SU-DHL-6 (cell line): Measurements from ENCODE around the gene LIG3.
"Not testable (repeated sequence)": the region's sequence is repeated elsewhere in the genome, so short reads cannot be mapped to it uniquely, and the experiment has no call there.

Experiments used
- H2AFZ ChIP-seq: fragments of 200-600 bp; sonication (generic); 2 replicates; pipeline ENCODE4 v1.6.1; 2014; ENCODE audit warnings: low read depth, mild to moderate bottlenecking, moderate library complexity, mixed read lengths, antibody characterized with exemption, low read length; ENCODE audit not compliant: severe bottlenecking
- H3F3A ChIP-seq: fragments of 200-600 bp; shearing (Covaris generic); 2 replicates; pipeline ENCODE4 v1.6.0; 2016; ENCODE audit warnings: antibody characterized with exemption, mild to moderate bottlenecking; ENCODE audit not compliant: insufficient read depth
- H3K27ac ChIP-seq: fragments of 200-600 bp; sonication (generic); 2 replicates; pipeline ENCODE4 v1.5.1; 2016; ENCODE audit warnings: low read depth, mild to moderate bottlenecking, low read length, moderate library complexity, mixed read lengths
- H3K27me3 ChIP-seq: fragments of 200-600 bp; sonication (generic), shearing (Covaris generic); 2 replicates; pipeline ENCODE4 v1.6.0; 2014; ENCODE audit warnings: mild to moderate bottlenecking, low read length
- H3K36me3 ChIP-seq: fragments of 200-600 bp; sonication (generic); 2 replicates; pipeline ENCODE4 v1.6.1; 2014; ENCODE audit warnings: mild to moderate bottlenecking, low read length, mixed read lengths
- H3K4me2 ChIP-seq: fragments of 300-600, 200-600 bp; shearing (Covaris generic), sonication (generic); 2 replicates; pipeline ENCODE4 v1.6.0; 2014; ENCODE audit warnings: low read length, low read depth, mild to moderate bottlenecking; ENCODE audit not compliant: poor library complexity, severe bottlenecking
- H3K4me3 ChIP-seq: fragments of 200-600 bp; sonication (generic); 2 replicates; pipeline ENCODE4 v1.5.1; 2014; ENCODE audit warnings: antibody characterized with exemption, low read length, mild to moderate bottlenecking, mixed read lengths; ENCODE audit not compliant: insufficient read depth, poor library complexity, severe bottlenecking
- H3K79me2 ChIP-seq: fragments of 200-600 bp; sonication (generic); 2 replicates; pipeline ENCODE4 v1.6.1; 2014; ENCODE audit warnings: mild to moderate bottlenecking, low read length, moderate library complexity; ENCODE audit not compliant: insufficient read depth
- H3K9ac ChIP-seq: fragments of 200-600 bp; sonication (generic); 2 replicates; pipeline ENCODE4 v1.7.0; 2014; ENCODE audit warnings: mild to moderate bottlenecking, low read length
- H3K9me2 ChIP-seq: fragments of 200-600 bp; sonication (generic); replicated peaks from 2 replicates; pipeline ENCODE4 v1.6.1; 2014; ENCODE audit warnings: low read length; ENCODE audit not compliant: insufficient read depth
- H3K9me3 ChIP-seq: fragments of 200-600 bp; sonication (generic); 2 replicates; pipeline ENCODE4 v1.6.1; 2014; ENCODE audit warnings: low read length, mixed read lengths; ENCODE audit not compliant: insufficient read depth
- H4K20me1 ChIP-seq: fragments of 200-600 bp; sonication (generic); 2 replicates; pipeline ENCODE4 v1.6.1; 2014; ENCODE audit warnings: low read depth, mild to moderate bottlenecking, antibody characterized with exemption, low read length, moderate library complexity, mixed read lengths
- CTCF ChIP-seq: fragments of 200-600 bp; sonication (generic); IDR thresholded peaks from one replicate; pipeline ENCODE4 v1.5.1; 2017; ENCODE audit warnings: antibody characterized with exemption, mild to moderate bottlenecking, low read length, moderate library complexity; ENCODE audit not compliant: insufficient read depth, poor library complexity, severe bottlenecking
- EZH2phosphoT487 ChIP-seq: fragments of 200-600 bp; sonication (generic), shearing (Covaris generic); conservative IDR thresholded peaks from 2 replicates; pipeline ENCODE4 v1.6.1; 2018; ENCODE audit warnings: mild to moderate bottlenecking, antibody characterized with exemption, low read length, moderate library complexity, mixed read lengths

The LIG3 gene

GRCh38 chr17:35038453-35038852 lies 58.1 kb downstream of the LIG3 start:
- H2AFZ ChIP-seq: no peak overlapping the region
- no peaks in the 10 kb centered on the region for H3K79me2 ChIP-seq
- H3K27me3 ChIP-seq: no peaks in the 10 kb centered on the region
- no peaks in the 10 kb centered on the region for H3F3A ChIP-seq
- no peaks in the 10 kb centered on the region for H4K20me1 ChIP-seq
- H3K9me2 ChIP-seq: no peaks in the 10 kb centered on the region
- no peak overlapping the region for H3K27ac ChIP-seq
- no peaks in the 10 kb centered on the region for H3K36me3 ChIP-seq
- H3K9me3 ChIP-seq: no peaks in the 10 kb centered on the region
- no peak for TF ChIP-seq EZH2phosphoT487
- TF ChIP-seq CTCF: no peak
- no peak overlapping the region for H3K4me3 ChIP-seq
- H3K4me2 ChIP-seq: no peak overlapping the region
- no peak overlapping the region for H3K9ac ChIP-seq

- no peaks in the 10 kb centered on the region for H3K27me3 ChIP-seq
- no peaks in the 10 kb centered on the region for H3K79me2 ChIP-seq
- H3K36me3 ChIP-seq: no peaks in the 10 kb centered on the region
- H3F3A ChIP-seq: no peaks in the 10 kb centered on the region
- H3K4me3 ChIP-seq: no peak overlapping the region
- H3K27ac ChIP-seq: no peak overlapping the region
- no peak overlapping the region for H2AFZ ChIP-seq
- no peaks in the 10 kb centered on the region for H3K9me3 ChIP-seq
- H3K9ac ChIP-seq: no peak overlapping the region
- H4K20me1 ChIP-seq: no peaks in the 10 kb centered on the region
- no peak overlapping the region for H3K4me2 ChIP-seq
- H3K9me2 ChIP-seq: no peaks in the 10 kb centered on the region
- TF ChIP-seq EZH2phosphoT487 (no peak), CTCF (no peak)
These were observed 61.1 kb downstream of the LIG3 start for GRCh38 chr17:35041390-35041789.

DNA sequence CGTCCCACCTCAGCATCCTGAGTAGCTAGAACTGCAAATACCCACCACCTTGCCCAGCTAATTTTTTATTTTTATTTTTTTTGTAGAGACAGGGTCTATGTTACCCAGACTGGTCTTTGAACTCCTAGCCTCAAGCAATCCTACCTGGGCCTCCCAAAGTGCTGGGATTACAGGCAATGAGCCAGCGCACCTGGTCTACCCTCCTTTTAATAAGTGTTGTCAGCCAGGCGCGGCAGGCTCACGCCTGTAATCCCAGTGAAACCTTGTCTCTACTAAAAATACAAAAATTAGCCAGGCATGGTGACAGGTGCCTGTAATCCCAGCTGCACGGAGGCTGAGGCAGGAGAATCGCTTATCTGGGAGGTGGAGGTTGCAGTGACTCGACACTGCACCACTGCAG lies 63.9 kb downstream of the LIG3 start:
- H3K9me2 ChIP-seq: no peaks in the 10 kb centered on the region
- no peaks in the 10 kb centered on the region for H3K79me2 ChIP-seq
- no peaks in the 10 kb centered on the region for H3K36me3 ChIP-seq
- no peak overlapping the region for H3K9ac ChIP-seq
- H3K27me3 ChIP-seq: no peaks in the 10 kb centered on the region
- no peak overlapping the region for H3K4me3 ChIP-seq
- H3K9me3 ChIP-seq: no peaks in the 10 kb centered on the region
- TF ChIP-seq EZH2phosphoT487 (no peak), CTCF (no peak)
- no peaks in the 10 kb centered on the region for H4K20me1 ChIP-seq
- H3F3A ChIP-seq: no peaks in the 10 kb centered on the region
- no peak overlapping the region for H2AFZ ChIP-seq
- no peak overlapping the region for H3K27ac ChIP-seq
- H3K4me2 ChIP-seq: no peak overlapping the region

DNA sequence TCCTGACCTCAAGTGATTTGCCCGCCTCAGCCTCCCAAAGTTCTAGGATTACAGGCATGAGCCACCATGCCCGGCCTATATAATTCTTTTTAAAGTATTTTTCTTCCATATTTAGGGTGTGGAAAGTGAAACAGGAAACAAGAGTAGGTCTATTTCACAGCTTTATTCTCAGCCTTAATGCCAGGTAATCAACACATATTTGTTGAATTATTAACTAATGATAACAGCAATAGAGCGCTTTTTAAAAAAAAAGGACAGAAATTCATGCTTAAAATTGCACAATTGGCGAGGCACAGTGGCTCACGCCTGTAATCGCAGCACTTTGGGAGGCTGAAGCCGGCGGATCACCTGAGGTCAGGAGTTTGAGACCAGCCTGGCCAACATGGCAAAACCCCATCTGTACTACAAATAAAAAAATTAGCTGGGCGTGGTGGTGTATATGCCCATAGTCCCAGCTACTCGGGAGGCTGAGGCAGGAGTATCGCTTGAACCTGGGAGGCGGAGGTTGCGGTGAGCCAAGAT lies 65.2 kb downstream of the LIG3 start:
- H3K9me2 ChIP-seq, H3K36me3 ChIP-seq, H3K9ac ChIP-seq, H4K20me1 ChIP-seq, H3K9me3 ChIP-seq, H3K79me2 ChIP-seq, H3K27ac ChIP-seq, H3K4me3 ChIP-seq, H3F3A ChIP-seq, H3K4me2 ChIP-seq, H2AFZ ChIP-seq, H3K27me3 ChIP-seq: not testable (repeated sequence)
